NK-92 (cell line): ENCODE results near the gene RHOT2.
A peak's percentile ranks its signal among the peaks of the same experiment; 100 is the strongest.
"Not testable (repeated sequence)": the region's sequence is repeated elsewhere in the genome, so short reads cannot be mapped to it uniquely, and the experiment has no call there.

ENCODE experiments used
- DNase-seq: peaks from one replicate; lab custom pipeline; 2025; ENCODE audit not compliant: unreplicated experiment; lab: John Stamatoyannopoulos, UW

The RHOT2 gene

DNA sequence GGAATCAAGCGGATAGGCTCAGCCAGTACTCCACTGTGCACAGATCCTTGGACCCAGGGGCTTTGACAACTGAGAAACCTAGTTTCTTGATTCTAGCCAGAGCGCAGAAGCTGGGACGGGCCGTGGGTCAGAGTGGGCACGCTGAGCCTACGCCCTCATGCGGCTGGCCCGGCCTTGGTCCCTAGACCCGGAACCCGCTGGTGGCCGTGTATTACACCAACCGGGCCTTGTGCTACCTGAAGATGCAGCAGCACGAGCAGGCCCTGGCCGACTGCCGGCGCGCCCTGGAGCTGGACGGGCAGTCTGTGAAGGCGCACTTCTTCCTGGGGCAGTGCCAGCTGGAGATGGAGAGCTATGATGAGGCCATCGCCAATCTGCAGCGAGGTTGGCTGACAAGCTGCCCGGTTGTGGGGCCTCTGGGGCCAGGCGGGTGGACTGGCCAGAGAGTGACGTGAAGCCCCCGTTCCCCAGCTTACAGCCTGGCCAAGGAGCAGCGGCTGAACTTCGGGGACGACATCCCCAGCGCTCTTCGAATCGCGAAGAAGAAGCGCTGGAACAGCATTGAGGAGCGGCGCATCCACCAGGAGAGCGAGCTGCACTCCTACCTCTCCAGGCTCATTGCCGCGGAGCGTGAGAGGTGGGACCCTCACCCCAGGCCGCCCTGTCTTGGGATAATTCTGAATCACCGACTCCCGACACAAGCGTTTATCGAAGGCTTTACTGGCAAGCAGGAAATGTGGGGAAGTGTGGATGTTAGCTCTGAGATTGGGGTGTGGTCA, 13.2 kb downstream of the RHOT2 start:
- no peak for DNase-seq

DNA sequence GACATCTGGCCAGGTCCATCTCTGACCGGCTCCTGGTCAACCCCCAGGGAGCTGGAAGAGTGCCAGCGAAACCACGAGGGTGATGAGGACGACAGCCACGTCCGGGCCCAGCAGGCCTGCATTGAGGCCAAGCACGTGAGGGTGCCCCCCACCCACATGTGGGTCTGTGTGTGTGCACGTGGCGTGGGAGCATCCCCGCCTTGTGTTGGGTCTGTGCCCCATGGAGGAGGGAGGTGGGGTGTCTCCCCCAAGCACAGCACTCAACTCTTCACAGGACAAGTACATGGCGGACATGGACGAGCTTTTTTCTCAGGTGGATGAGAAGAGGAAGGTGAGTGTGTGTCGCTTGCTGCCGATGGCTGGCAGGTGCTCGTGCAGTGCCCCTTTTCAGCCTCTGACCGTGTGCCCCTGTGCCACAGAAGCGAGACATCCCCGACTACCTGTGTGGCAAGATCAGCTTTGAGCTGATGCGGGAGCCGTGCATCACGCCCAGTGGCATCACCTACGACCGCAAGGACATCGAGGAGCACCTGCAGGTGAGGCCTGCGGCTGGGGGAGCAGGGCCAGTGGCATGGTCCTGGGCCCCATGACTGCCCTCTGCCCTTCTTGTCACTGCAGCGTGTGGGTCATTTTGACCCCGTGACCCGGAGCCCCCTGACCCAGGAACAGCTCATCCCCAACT, 14.0 kb downstream of the RHOT2 start:
- DNase-seq, result no peak

- DNase-seq, result no peak
These were observed 14.8 kb downstream of the RHOT2 start for GRCh38 chr16:682493-683395.

GRCh38 chr16:683396-684070, 15.6 kb downstream of the RHOT2 start:
- no peak for DNase-seq

GRCh38 chr16:684071-684794, 16.3 kb downstream of the RHOT2 start, which contains the start of gene JMJD8:
TSS of gene JMJD8 (minus strand) at chr16:684334. CDS start at chr16:684319, 15 bp downstream.
- peak; percentile 71 for DNase-seq

DNA sequence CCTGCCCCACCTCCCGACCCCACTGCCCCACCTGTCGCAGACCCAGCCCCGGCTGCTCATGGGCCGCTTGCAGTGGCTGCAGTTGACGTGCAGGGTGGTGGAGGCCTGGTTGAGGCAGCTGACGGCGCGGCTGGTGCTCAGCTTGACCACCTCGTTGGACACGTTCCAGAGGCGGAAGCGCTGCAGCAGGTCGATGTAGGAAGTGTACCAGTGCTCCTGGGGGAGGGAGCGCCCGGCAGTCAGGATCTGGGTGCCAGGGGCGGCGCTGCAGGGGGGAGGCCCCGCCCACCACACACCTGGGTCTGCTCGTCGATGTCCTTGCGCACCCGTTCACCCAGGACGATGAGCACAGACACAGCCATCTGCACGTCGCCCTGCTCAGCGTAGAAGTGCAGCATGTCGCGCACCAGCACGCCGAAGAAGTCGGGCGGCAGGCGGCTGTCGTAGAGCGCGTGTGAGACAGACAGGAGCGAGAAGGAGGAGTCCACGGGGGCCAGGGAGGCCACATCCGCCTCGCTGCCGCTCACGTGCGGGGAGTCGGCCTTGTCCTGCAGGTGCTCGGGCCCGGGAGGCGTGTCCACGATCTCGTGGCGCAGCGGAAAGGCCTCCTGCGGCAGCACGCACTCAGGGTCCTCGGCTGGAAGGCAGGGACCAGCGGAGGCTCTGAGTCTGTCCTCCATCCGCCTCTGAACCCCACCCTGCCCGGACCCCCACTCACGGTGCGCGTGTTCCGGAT, 17.2 kb downstream of the RHOT2 start:
- no peak for DNase-seq

GRCh38 chr16:685967-686366, 18.0 kb downstream of the RHOT2 start:
- no peak for DNase-seq

DNA sequence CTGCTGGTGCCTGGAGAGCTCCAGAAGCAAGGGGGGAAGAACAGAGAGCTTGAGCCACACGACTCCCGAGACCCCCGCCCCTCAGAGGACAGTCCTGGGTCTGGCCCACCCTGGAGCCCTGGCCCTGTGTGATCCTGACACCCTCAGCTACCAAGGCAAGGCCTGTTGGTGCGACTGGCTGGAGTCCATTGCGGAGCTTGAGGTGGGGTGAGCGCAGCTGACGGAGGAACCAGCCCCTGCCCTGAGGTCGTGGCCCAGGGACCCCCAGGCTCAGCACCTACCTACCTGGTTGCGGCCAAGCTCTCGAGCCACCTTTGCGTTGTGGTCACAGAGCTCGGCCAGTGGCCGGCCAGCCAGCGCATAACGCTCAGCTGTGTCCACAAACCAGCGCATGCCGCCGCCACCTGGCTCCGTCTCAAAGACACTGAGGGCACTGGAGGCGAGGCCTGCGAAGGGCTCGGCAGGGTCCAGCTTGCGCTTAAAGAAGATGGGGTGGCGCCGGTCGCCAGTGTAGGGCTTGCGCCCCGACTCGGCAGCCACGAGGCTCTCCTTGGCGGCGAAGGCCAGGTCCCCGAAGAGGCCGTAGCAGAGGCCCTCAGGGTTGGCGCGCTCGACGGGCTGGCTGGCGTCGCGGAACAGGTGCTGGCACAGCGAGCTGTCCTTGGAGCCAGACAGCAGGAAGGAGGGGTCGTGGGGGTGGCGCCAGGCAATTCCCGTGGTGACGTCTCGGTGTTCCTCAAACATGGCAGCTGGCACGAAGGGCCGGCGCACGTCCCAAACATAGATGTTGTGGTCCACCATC, 18.7 kb downstream of the RHOT2 start:
- DNase-seq, result no peak

GRCh38 chr16:687499-687898, 19.6 kb downstream of the RHOT2 start:
- DNase-seq, result no peak

DNA sequence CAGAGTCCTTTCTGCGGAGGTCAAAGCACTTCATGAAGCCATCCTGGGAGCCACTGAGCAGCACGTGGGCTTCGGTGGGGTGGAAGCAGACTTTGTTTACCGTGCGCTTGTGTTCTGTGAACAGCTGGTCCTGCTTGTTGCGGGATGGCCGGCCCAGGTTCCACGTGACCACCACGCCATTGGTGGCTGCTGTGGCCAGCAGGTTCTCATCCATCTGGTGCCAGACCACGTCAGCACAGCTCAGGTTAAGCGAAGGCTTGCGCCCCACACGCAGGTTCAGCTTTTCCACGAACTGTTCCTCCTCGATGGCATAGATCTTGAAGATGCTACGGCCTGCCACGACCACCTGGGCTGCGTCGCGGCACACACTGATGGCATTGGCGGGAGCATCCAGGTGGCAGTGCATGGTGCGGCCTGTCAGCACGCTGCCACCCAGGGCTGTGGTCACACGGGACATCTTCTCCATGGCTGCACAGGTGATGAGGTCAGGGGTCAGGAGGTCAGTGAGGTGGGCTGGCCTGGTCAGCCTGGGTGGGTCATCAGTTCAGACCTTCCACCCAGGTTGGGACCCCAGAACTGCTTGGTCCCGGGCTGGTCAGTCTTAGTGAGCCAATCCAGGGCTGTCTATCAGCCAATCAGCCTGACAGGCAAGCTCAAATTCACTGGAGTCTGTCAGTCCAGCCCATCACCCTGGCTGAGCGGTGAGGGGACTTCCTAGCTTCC, 21.4 kb downstream of the RHOT2 start:
- no peak for DNase-seq

DNA sequence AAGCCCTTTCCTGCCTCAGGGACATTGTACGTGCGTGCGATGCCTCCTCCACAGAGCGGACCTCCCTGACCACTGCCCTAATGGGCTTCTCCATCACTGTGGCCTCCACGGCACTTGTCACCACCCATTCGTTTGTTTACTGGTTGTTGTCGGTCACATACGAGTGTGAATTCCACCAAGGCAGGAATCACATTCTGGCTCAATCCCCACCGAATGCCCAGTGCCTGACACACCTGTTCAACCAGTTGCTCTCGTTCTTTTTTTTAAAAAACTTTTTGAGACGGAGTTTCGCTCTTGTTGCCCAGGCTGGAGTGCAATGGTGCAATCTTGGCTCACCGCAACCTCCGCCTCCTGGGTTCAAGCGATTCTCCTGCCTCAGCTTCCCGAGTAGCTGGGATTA, 23.3 kb downstream of the RHOT2 start:
- not testable (repeated sequence) for DNase-seq

GRCh38 chr16:692356-693108, 24.6 kb downstream of the RHOT2 start:
- DNase-seq, result no peak

DNA sequence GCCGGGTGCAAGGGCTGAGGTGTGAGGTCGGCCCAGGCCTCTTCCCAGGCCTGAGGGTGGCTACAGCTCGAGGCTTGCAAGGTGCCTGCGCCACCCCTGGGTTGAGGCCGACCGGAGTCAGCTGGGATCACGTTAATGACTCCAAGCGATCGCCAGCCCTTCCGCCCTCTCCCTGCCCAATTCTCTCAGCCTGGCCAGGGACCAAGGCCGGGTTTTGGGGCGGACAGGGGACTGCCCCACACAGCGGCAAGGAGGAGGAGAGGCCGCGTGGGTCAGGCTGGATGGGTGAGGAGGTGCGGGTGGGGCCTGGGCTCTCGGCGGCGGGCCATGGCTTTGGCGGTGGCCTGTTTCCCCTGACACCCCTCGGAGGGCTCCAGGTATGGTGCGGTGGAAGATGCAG, 25.4 kb downstream of the RHOT2 start:
- DNase-seq, result no peak

DNA sequence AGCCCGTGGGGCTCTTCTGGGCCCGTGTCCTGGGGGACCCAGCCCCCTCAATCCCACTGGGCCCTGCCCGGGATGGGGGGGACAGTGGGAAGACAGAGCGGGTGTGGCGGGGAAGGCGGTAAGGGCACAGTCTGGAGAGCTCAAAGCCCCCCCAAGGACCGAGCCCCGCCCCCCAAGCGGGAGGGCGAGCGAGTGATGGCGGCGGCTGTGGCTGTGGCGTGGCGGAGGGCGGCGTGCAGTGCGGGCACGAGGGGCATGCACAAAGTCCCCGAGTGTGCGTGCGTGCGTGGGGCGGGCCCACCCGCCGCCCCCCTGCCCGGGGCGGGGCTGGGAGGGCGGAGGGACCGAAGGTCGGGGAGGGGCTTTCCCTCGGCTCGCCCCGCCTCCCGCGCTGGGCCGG, 25.8 kb downstream of the RHOT2 start:
- no peak for DNase-seq

DNA sequence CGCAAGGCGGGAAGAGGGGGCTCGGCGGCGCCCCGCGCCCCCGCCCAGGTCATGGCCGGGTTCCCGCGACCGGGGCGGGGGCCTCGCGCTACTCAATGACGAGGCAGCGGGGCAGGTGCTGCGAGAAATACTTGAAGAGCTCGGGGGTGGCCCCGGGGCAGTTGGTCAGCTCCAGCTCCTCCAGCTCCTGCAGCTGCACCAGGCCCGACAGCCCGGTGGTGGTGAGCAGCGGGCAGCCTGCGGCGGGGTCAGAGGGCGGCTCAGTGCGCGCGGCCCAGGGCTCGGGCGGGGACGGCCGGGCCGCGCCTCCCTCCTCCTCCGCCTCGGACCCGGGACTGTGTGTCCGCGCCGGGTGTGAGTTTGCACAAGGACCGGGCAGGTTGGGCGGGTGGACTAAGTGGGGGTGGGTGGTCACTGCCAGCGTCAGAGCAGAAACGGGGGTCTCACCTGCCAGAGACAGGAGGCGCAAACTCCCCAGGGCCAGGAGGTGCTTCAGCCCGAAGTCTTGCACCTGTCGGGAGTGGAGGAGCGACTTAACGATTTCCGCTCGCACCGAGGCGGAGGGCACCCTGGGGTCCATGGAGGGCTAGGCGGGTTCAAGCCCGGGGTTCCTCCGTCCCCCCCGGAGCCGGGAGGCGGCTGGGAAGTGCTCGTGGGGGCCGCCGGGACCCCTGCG, 26.4 kb downstream of the RHOT2 start:
- DNase-seq, result no peak

DNA sequence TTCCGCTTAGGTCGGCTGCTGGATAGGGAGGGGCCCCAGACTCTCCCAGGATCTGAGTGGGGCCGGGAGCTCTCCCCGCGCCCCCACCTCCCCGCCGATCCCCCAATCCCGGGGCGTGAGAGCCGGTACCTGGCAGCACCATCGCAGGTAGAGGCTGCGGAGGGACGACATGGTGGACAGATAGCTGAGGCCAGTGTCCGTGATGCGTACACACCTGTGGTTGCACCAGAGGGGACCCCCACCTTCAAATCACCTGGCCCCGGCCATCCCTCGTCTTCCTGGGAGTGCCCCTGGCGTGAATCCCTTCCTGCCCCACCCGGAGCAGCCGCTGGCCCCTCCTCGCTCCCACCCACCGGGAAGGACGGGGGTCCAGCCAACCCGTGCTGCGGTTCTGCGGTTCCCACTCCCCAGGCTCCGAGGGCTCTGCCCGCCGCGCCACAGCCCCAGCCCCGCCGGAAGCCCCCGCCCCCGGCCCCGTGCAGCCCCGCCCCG, 27.0 kb downstream of the RHOT2 start:
- DNase-seq, result no peak
